Measurements from ENCODE around the gene FAM89B. TPM values are rescaled to one million over a fixed set of nuclear protein-coding genes. Genes with fewer than 3 reads are reported as not detected.

FAM89B gene
- total RNA-seq, 2 experiments from 2014 or later: 12.7 to 16.0 TPM

DNA sequence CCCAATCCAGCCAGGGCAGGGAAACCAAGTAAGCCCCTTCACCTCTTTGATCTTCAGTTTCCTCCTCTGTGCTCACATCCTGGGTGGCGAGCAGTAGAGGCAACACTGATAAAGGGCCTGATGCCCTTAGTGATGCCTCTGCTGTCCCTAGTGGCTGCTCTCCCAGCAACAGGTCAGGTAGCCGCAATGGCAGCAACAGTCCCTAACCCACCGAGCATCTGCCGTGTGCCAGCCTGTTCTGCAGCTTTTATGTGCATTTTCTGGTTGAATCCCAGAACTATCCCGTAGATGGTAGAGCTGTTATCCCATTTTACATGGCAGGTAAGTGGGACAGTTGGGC is 42.2 kb upstream of the FAM89B start:
- intact Hi-C loops (cut with micrococcal nuclease): no loop called here
- H3K27me3 Mint-ChIP-seq: no peaks in the 10 kb centered on the region
- peaks cover 34% of the 10 kb centered on the region for H3K4me1 Mint-ChIP-seq (ENCODE audit: low read depth)
- ChIA-PET POLR2A (interaction anchor here (0.6 to 1.7 kb wide), 9 partner anchors 10 to 111 kb away, joined by 3 to 9 read pairs (median 3); partner anchors contain the start of gene EHBP1L1), CTCF (interaction anchor here (0.7 to 5.6 kb wide), 4 partner anchors 11 to 305 kb away, joined by 3 to 47 read pairs (median 3); no protein-coding TSS in a partner anchor)
- DNase-seq: peak; percentile 66
- ATAC-seq: peak; percentile 85
- peaks cover 45% of the 10 kb centered on the region for H3K36me3 Mint-ChIP-seq (ENCODE audit: low read depth)
- no peaks in the 10 kb centered on the region for H3K9me3 Mint-ChIP-seq
- H3K4me3 Mint-ChIP-seq: no peak overlapping the region
- H3K27ac Mint-ChIP-seq: peak overlapping the region; percentile 75
- TF ChIP-seq, protein P1, sequence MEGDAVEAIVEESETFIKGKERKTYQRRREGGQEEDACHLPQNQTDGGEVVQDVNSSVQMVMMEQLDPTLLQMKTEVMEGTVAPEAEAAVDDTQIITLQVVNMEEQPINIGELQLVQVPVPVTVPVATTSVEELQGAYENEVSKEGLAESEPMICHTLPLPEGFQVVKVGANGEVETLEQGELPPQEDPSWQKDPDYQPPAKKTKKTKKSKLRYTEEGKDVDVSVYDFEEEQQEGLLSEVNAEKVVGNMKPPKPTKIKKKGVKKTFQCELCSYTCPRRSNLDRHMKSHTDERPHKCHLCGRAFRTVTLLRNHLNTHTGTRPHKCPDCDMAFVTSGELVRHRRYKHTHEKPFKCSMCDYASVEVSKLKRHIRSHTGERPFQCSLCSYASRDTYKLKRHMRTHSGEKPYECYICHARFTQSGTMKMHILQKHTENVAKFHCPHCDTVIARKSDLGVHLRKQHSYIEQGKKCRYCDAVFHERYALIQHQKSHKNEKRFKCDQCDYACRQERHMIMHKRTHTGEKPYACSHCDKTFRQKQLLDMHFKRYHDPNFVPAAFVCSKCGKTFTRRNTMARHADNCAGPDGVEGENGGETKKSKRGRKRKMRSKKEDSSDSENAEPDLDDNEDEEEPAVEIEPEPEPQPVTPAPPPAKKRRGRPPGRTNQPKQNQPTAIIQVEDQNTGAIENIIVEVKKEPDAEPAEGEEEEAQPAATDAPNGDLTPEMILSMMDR (IDR thresholded peaks at IDR 0.05): peak; percentile 24

DNA sequence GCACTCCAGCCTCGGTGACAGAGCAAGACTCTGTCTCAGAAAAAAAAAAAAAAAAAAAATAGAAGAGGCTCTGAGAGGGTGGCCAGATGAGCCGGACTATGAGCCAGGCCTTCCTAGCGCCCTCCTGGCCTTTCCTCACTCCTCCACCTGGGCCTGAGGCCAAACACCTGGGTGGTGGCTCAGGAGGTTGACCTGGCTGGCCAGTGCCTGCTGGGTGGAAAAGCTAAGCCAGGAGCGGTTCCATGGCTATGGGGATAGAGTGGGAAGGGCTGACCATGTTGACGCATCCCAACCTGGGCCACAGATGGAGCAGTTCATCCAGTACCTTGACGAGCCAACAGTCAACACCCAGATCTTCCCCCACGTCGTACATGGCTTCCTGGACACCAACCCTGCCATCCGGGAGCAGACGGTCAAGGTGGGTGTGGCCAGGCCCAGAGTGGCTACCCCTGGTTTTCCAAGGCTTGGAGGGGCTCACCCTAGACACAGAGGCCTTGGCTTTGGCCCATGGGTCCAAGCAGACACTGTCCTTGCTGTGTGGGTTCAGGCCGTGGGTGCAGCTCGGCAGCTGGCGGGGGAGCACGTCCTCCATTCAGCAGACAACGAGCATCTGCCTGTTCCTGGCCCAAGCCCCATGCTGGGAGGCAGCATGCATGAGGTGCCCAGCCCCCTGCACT is 39.8 kb upstream of the FAM89B start:
- intact Hi-C loops (cut with micrococcal nuclease): no loop called here
- ChIA-PET POLR2A (no interaction called here), CTCF (interaction anchor here (0.9 to 5.6 kb wide), 2 partner anchors 8 to 56 kb away, joined by 3 to 47 read pairs; no protein-coding TSS in a partner anchor)
- TF ChIP-seq, protein P1 (IDR thresholded peaks at IDR 0.05): no peak
- DNase-seq (no peak), ATAC-seq (no peak)
- no peak overlapping the region for H3K27ac Mint-ChIP-seq
- no peaks in the 10 kb centered on the region for H3K9me3 Mint-ChIP-seq
- H3K4me3 Mint-ChIP-seq: no peak overlapping the region
- peaks cover 18% of the 10 kb centered on the region for H3K4me1 Mint-ChIP-seq (ENCODE audit: low read depth)
- H3K36me3 Mint-ChIP-seq (ENCODE audit: low read depth): peaks cover 33% of the 10 kb centered on the region
- H3K27me3 Mint-ChIP-seq: no peaks in the 10 kb centered on the region

DNA sequence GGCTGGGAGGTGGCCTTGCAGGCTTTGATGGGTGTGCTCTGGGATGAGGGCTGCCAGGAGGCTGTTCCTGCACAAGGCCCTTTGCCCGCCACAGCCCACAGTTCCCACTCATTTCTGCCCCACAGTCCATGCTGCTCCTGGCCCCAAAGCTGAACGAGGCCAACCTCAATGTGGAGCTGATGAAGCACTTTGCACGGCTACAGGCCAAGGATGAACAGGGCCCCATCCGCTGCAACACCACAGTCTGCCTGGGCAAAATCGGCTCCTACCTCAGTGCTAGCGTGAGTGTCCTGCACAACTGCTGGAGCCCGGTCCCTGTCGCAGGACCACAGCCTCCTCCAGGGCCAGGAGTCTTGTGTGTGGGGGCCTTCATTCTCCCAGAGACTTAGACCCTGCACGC is 37.2 kb upstream of the FAM89B start:
- no peak for ATAC-seq
- Mint-ChIP-seq H3K9me3 (no peaks in the 10 kb centered on the region), H3K4me1 (ENCODE audit: low read depth) (peaks cover 3% of the 10 kb centered on the region), H3K4me3 (no peak overlapping the region), H3K36me3 (ENCODE audit: low read depth) (peaks cover 24% of the 10 kb centered on the region), H3K27me3 (no peaks in the 10 kb centered on the region), H3K27ac (no peak overlapping the region)
- intact Hi-C loops (cut with micrococcal nuclease): no loop called here
- no peak for DNase-seq
- ChIA-PET CTCF (no interaction called here), POLR2A (interaction anchor here (1.5 to 3.9 kb wide), 2 partner anchors 9 to 134 kb away, joined by 4 to 18 read pairs; partner anchors contain the start of gene SCYL1)
- TF ChIP-seq, protein P1 (IDR thresholded peaks at IDR 0.05): no peak

DNA sequence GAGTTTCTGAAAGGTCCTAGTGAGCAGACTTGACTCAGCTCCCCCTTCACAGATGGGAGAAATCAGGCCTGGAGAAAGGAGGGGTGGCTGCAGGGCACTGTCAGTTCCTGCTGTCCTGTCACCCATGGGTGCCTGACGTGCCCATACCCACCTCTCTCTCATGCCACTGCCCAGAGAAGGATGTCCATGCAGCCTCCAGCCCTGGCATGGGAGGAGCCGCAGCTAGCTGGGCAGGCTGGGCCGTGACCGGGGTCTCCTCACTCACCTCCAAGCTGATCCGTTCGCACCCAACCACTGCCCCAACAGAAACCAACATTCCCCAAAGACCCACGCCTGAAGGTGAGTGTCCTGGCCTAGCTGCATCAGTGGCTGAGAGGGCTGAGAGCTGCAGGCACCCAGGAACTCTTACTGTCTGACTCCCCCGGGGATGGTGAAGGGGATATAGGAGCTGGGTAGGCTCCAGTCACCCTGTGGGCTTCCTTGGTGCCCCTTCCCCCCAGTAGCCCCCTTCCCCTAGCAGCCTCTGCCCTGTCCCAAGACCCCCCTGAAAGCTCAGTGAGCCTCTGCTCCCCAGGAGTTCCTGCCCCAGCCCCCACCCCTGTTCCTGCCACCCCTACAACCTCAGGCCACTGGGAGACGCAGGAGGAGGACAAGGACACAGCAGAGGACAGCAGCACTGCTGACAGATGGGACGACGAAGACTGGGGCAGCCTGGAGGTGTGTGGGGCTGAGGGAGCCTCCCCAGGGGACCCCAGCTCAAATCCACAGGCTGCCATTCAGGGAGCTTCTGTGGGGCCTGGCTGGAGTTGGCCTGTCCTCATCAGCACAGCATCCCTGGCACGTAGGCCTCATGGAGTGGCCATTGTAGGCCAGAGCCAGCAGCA is 35.7 kb upstream of the FAM89B start:
- H3K4me1 Mint-ChIP-seq (ENCODE audit: low read depth): peaks cover 7% of the 10 kb centered on the region
- no peaks in the 10 kb centered on the region for H3K27me3 Mint-ChIP-seq
- H3K4me3 Mint-ChIP-seq: no peak overlapping the region
- peaks cover 13% of the 10 kb centered on the region for H3K36me3 Mint-ChIP-seq (ENCODE audit: low read depth)
- H3K27ac Mint-ChIP-seq: peak overlapping the region; percentile 0
- DNase-seq (no peak), ATAC-seq (no peak)
- intact Hi-C loops (cut with micrococcal nuclease): no loop called here
- ChIA-PET POLR2A (interaction anchor here (0.8 to 3.9 kb wide), 5 partner anchors 9 to 114 kb away, joined by 3 to 18 read pairs (median 3); partner anchors contain the start of genes MALAT1 and SCYL1), CTCF (interaction anchor here (1.0 to 1.4 kb wide), 3 partner anchors 9 to 57 kb away, joined by 3 to 5 read pairs (median 3); no protein-coding TSS in a partner anchor)
- TF ChIP-seq, protein P1 (IDR thresholded peaks at IDR 0.05): no peak
- no peaks in the 10 kb centered on the region for H3K9me3 Mint-ChIP-seq
